Loucy (cell line): ENCODE data around the gene LGR4.

Experiments used
- H2AFZ ChIP-seq: fragments of 200-600 bp; sonication (generic); 2 replicates; pipeline ENCODE4 v1.6.0; 2016; ENCODE audit warnings: antibody characterized with exemption, mild to moderate bottlenecking, low read length, moderate library complexity
- H3F3A ChIP-seq: fragments of 200-600 bp; 2 replicates; pipeline ENCODE4 v1.6.0; 2016; ENCODE audit warnings: antibody characterized with exemption, low read depth, mild to moderate bottlenecking
- H3K27me3 ChIP-seq: fragments of 200-600 bp; sonication (generic); 2 replicates; pipeline ENCODE4 v1.6.1; 2014; ENCODE audit warnings: low read length, mild to moderate bottlenecking; ENCODE audit not compliant: insufficient read depth, poor library complexity, severe bottlenecking
- H3K36me3 ChIP-seq: fragments of 200-600 bp; sonication (generic); 2 replicates; pipeline ENCODE4 v1.6.1; 2016; ENCODE audit warnings: low read length; ENCODE audit not compliant: insufficient read depth
- H3K4me1 ChIP-seq: fragments of 200-600 bp; sonication (generic); 2 replicates; pipeline ENCODE4 v1.5.1; 2014; ENCODE audit warnings: low read length, mild to moderate bottlenecking; ENCODE audit not compliant: insufficient read depth, poor library complexity, severe bottlenecking
- H3K4me2 ChIP-seq: fragments of 200-600 bp; sonication (generic); 2 replicates; pipeline ENCODE4 v1.6.0; 2014; ENCODE audit warnings: antibody characterized with exemption, low read length, low read depth, mild to moderate bottlenecking; ENCODE audit not compliant: poor library complexity, severe bottlenecking
- H3K4me3 ChIP-seq: fragments of 200-600 bp; sonication (generic); 2 replicates; pipeline ENCODE4 v1.5.1; 2014; ENCODE audit warnings: low read length, mild to moderate bottlenecking, mixed read lengths; ENCODE audit not compliant: poor library complexity, severe bottlenecking
- H3K79me2 ChIP-seq: fragments of 200-600 bp; sonication (generic); 2 replicates; pipeline ENCODE4 v1.6.1; 2014; ENCODE audit warnings: low read length; ENCODE audit not compliant: insufficient read depth
- H3K9ac ChIP-seq: fragments of 200-600 bp; sonication (generic); 2 replicates; pipeline ENCODE4 v1.6.0; 2014; ENCODE audit warnings: mild to moderate bottlenecking, low read depth, low read length, moderate library complexity; ENCODE audit not compliant: poor library complexity, severe bottlenecking
- H3K9me2 ChIP-seq: fragments of 200-600 bp; sonication (generic); replicated peaks from 2 replicates; pipeline ENCODE4 v1.6.1; 2016; ENCODE audit warnings: low read depth, low read length, mixed read lengths
- H3K9me3 ChIP-seq: fragments of 200-600 bp; sonication (generic); 2 replicates; pipeline ENCODE4 v1.6.1; 2014; ENCODE audit warnings: mild to moderate bottlenecking, antibody characterized with exemption, low read length, low read depth; ENCODE audit not compliant: insufficient read depth
- H4K20me1 ChIP-seq: fragments of 200-600 bp; sonication (generic); 2 replicates; pipeline ENCODE4 v1.6.0; 2014; ENCODE audit warnings: antibody characterized with exemption, low read length, mild to moderate bottlenecking; ENCODE audit not compliant: insufficient read depth, poor library complexity, severe bottlenecking
- EZH2phosphoT487 ChIP-seq: fragments of 200-600 bp; IDR thresholded peaks from 2 replicates; pipeline ENCODE4 v1.6.1; 2018; ENCODE audit warnings: antibody characterized with exemption, mild to moderate bottlenecking, moderate library complexity, borderline replicate concordance
- TF ChIP-seq, protein P1 (sequence below): fragments of 200-600 bp; sonication (generic); conservative IDR thresholded peaks from 2 replicates; pipeline ENCODE4 v1.5.1; 2014; ENCODE audit warnings: mild to moderate bottlenecking, antibody characterized with exemption, low read length

The LGR4 gene

DNA sequence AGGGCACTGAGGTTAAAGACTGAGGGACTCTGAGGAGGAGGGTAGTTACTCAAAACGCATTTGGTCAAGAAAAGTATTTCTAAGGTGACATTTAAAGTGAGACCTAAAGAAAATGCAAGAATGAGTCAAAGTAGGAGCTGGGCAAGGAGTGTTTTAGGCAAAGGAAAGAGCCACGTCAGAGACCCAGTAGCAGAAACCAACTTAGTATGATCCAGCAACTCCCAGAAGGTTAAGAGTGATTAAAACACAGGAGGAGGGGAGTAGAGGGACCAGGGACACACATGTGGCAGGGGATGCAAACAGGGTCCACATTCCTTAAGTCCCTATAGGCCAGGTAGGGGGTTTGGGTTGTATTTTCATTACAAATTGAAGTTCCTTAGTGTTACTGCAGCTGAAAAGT lies 85.2 kb downstream of the LGR4 start:
- TF ChIP-seq EZH2phosphoT487 = no peak
- TF ChIP-seq, protein P1, sequence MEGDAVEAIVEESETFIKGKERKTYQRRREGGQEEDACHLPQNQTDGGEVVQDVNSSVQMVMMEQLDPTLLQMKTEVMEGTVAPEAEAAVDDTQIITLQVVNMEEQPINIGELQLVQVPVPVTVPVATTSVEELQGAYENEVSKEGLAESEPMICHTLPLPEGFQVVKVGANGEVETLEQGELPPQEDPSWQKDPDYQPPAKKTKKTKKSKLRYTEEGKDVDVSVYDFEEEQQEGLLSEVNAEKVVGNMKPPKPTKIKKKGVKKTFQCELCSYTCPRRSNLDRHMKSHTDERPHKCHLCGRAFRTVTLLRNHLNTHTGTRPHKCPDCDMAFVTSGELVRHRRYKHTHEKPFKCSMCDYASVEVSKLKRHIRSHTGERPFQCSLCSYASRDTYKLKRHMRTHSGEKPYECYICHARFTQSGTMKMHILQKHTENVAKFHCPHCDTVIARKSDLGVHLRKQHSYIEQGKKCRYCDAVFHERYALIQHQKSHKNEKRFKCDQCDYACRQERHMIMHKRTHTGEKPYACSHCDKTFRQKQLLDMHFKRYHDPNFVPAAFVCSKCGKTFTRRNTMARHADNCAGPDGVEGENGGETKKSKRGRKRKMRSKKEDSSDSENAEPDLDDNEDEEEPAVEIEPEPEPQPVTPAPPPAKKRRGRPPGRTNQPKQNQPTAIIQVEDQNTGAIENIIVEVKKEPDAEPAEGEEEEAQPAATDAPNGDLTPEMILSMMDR = no peak
- Histone ChIP-seq H3K4me2 (no peak overlapping the region), H3K4me1 (no peaks in the 10 kb centered on the region)

DNA sequence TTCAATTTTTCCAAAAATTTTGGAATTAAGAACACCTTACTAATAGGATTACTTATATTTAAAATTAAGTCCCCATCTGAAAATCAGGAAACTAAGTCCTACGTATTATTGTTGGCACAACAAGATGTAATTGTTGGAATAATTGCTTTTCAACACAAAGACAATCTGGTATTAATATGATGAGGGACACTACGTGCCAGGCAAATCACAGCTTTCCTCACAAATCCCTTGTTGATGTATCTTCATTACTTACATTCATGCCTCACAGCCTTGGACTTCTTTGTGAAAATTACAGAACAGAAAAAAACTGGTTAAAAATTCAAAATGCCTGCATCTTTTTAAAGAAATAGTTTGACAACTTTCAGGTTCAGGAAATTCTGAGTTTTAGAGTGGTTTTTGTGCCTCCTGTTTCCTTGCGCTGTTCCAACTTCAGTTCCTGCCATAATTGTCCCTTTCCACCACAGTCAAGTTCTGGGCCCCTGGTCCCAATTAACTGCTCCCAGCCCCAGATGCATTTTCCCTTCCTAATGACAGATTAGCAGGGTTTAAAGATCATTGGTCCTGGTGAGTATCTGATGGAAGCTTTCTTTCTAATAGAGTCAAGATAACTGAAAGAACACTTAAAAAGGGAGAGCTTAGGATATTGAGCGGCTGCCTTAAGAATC lies 86.3 kb downstream of the LGR4 start:
- no peaks in the 10 kb centered on the region for H3K9me3 ChIP-seq
- no peak overlapping the region for H2AFZ ChIP-seq
- H3K27me3 ChIP-seq = no peaks in the 10 kb centered on the region
- H3F3A ChIP-seq = no peaks in the 10 kb centered on the region
- no peaks in the 10 kb centered on the region for H3K9me2 ChIP-seq
- no peaks in the 10 kb centered on the region for H3K79me2 ChIP-seq
- no peak overlapping the region for H3K4me3 ChIP-seq
- H3K36me3 ChIP-seq = no peaks in the 10 kb centered on the region
- no peak overlapping the region for H3K9ac ChIP-seq
- H4K20me1 ChIP-seq = no peaks in the 10 kb centered on the region
- no peaks in the 10 kb centered on the region for H3K4me1 ChIP-seq
- TF ChIP-seq, protein P1 = no peak
- TF ChIP-seq EZH2phosphoT487 = no peak
- H3K4me2 ChIP-seq = no peak overlapping the region

More for the DNA sequence above, 85.2 kb downstream of the LGR4 start:
- Histone ChIP-seq H3K9ac (no peak overlapping the region), H3K79me2 (no peaks in the 10 kb centered on the region), H2AFZ (no peak overlapping the region), H3F3A (no peaks in the 10 kb centered on the region), H3K36me3 (no peaks in the 10 kb centered on the region), H3K27me3 (no peaks in the 10 kb centered on the region), H4K20me1 (no peaks in the 10 kb centered on the region), H3K9me2 (no peaks in the 10 kb centered on the region), H3K4me3 (no peak overlapping the region), H3K9me3 (no peaks in the 10 kb centered on the region)

DNA sequence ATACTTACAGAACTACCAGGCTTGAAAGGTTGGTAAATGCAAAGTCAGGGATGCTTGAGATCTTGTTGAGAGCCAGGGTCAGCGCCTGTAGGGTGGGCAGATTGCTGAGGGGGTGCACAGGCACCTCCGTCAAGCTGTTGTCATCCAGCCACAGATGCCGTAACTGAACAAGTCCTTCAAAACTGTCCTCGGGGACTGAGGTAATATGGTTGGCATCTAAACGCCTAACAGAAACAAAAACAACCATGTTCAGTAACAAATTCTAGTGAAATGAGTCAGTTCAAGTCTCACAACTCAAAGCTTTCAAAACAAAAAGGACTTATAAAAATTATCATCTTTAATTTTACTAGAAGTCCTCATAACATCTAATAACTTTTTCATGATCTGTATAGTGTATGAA lies 87.3 kb downstream of the LGR4 start:
- Histone ChIP-seq H3K27me3 (no peaks in the 10 kb centered on the region), H3K9me3 (no peaks in the 10 kb centered on the region), H3K4me3 (no peak overlapping the region), H2AFZ (no peak overlapping the region), H3K9me2 (no peaks in the 10 kb centered on the region), H3K79me2 (no peaks in the 10 kb centered on the region), H4K20me1 (no peaks in the 10 kb centered on the region), H3K4me1 (no peaks in the 10 kb centered on the region), H3K36me3 (no peaks in the 10 kb centered on the region), H3K9ac (no peak overlapping the region), H3F3A (no peaks in the 10 kb centered on the region), H3K4me2 (no peak overlapping the region)
- TF ChIP-seq, protein P1 = no peak
- TF ChIP-seq EZH2phosphoT487 = no peak
